Smooth muscle cell of bladder (primary cell): Measurements from ENCODE around the gene GPR146. TPM values are rescaled to one million over a fixed set of nuclear protein-coding genes. Genes with fewer than 3 reads are reported as not detected.

Experiments
- total RNA-seq: library from RNA; depleted of rRNA; stranded (reverse); fragments of >200 nt; gene quantifications from 2 replicates; pipeline ENCODE4 v1.2.3, GENCODE V29; 2014

GPR146 gene
- total RNA-seq = 1.00 and 5.8 TPM in 2 replicates

GRCh38 chr7:1044189-1045068, at the start of gene GPR146:
Gene GPR146, plus strand, starts transcription at chr7:1044546. Its CDS starts 12,970 bp downstream, at chr7:1057516.

GRCh38 chr7:1087952-1088920, 43.9 kb downstream of the GPR146 start, which contains the start of gene GPER1:
Gene GPER1, plus strand, starts transcription at chr7:1088113. Its CDS starts 3,616 bp downstream, at chr7:1091729.

Other genes starting within 250 kb of the GPR146 start
- gene SUN1, start 212.1 kb upstream of the GPR146 start, total RNA-seq = 95.4 and 135 TPM in 2 replicates
- 16.1 and 19.7 TPM in 2 replicates for gene GET4, start 168.0 kb upstream of the GPR146 start, total RNA-seq
- gene ADAP1, start 89.9 kb upstream of the GPR146 start, total RNA-seq = 9.1 and 9.2 TPM in 2 replicates
- 9.5 and 9.6 TPM in 2 replicates for gene COX19, start 69.0 kb upstream of the GPR146 start, total RNA-seq
- 0.09 and 0.14 TPM in 2 replicates for gene CYP2W1, start 61.4 kb upstream of the GPR146 start, total RNA-seq
- 1.00 and 1.5 TPM in 2 replicates for gene GPER1, start 43.6 kb downstream of the GPR146 start, total RNA-seq
- 21.0 and 30.0 TPM in 2 replicates for gene ZFAND2A, start 115.7 kb downstream of the GPR146 start, total RNA-seq
- not detected in 2 replicates for gene UNCX, start 188.3 kb downstream of the GPR146 start, total RNA-seq